ENCODE results near the gene UXS1.
A peak's percentile ranks its signal among the peaks of the same experiment; 100 is the strongest.

Gene UXS1

DNA sequence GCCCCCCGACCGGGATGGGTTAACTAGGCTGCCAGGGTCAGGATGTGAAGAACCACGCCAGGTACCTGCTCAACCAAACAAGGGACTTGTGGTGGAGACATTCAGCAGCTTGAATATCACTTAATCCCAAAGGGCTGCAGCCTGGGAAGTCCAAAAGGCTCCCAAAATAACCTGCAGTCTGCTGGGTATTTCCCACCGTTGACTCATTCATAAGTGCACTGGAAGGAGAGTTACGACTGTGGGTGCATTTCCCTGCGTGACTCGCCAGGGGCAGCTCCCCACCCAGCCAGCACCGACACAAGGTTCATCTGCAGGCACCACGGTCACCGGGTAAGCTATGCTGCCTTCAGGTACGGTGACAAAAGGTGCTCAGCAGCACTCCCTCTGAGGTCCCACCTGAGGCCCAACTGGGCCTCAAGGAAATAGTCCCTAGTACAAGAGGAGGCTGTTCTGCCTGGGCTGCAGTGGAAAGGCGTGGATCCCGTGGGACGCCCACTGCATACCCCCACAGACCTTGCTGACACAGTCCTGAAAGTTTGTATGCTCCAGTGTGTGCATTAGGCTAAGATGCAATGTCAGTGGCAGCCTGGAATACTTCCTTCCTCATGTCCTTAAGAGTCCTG lies 86.5 kb downstream of the UXS1 start:
- DNase-seq: no peak

DNA sequence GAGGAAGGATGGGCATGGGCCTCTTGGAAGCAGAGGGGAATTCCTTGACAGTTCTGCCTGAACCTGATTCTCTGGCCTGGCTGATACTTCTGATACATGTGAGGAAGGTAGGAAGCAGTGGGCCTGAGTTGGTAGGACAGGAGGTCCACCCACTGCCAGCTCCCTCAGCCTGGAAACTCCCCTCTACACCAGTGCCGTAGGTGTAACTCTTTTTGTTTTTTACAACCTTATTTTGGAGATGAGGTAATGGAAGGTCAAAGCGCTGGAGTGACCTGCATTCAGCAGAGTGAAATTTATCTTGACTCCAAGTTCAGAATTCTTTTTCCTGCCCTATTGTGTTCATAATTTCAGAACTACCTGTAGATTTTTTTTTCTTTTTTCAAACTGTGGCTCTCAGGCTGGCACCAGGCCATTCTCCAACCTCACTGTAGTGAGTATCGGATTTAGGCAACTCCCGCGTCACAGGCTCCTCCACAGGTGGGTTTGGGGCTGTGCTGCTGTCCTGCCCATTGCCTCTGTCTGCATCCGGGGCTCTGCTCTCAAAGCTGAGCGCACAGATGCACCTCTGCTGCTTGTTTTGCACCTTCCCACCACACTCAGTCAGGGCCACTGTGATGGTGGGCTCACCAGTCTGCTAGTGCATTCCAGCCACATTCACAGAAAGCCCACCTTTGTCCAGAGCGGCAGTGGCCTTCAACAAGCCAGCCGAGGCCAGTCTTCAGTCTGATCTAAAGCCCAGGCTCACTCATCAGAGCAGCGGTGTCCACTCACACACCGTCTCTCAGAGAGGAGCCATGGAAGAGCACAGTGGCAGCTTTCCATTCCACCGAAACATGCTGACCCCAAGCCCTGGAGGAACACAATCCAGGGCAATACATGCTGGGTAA lies 87.2 kb downstream of the UXS1 start:
- no peak for DNase-seq

DNA sequence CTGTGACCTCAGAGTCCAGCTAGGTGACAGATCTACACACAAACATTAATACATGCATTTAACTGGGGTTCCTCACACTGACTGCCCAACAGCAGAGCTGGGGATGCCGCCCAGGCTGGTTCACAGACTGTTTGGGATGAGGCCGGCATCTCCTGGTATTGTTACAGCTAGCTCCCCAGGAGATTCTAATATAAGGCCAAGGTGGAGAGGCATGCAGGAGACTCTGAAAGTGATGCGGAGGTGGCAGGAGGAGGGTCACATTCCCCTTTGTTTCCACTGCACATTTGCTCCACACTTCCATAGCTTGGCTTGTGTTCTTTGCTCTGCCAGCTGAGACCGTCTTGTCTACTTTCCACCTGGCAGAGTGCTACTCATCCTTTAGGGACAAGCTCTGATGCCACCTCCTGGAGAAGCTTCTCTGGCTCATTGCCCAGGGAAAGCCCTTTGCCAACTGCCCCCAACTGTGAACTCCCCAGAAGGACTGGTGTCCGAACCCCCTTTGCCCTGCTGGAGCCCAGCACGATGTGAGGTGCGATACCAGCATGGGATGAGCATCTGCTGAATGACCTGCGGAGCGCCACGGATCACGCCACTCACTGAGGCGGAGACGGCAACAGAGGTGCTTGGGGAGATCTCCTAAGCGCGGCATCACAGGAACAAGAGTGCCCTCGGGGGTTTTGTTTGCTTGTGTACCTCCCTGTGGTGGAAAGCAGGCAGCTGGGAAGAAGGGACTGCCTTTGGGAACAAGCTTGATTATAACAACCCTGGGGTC lies 88.8 kb downstream of the UXS1 start:
- no peak for DNase-seq

DNA sequence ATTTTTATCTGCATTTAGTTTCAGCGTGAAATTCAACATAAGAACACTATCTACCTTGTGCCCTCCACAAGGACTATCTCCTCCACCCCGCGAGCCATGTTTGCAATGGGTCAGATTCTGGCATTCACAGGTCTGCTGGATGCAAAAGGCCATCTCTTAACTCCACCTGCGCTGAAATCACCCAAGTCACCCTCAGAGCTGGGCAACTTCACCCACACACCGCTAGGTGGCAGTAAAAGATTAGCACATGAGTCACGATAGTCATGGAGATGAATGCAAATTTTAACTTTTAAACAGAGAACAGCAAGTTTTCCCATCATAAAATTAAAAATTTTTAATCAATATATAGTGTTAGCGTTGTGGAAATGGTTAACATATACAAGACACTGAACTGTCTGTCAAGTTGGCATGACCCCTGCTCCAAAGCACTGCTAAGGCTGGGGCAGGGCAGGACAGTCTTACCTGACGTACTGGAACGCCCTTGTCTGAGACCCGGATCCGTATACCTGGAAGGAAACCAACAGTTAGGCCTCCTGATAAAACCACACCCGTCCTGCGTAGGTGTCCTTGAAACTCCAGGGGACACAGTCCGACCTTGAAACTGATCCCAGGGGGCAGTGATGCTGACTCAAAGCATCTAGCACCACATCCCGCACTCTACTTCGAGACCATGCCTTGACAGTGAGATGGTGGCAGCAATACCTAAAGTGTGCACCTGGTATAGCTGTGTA lies 89.6 kb downstream of the UXS1 start:
- peak; percentile 46 for DNase-seq

- no peak for DNase-seq
These were observed 94.4 kb downstream of the UXS1 start for GRCh38 chr2:106099691-106100090.

DNA sequence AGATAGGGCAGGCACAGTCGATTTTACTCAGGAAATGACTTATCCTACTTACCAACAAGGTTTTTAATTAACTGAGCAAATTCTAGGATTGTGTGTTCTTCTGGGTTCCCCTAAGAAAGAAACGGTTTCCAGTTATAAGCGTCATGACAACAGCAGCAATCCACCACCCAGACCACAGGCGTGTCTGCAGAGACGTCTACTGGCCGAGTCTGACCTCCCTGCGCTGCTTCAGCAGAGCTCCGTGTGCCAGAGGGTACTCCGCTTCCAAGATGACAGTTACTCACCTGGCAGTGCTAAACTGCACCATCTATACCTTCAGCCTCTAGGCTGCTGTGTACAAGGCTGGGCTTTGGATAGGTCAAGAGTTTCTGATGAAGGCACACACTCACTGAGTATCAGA lies 95.4 kb downstream of the UXS1 start:
- no peak for DNase-seq

- DNase-seq: no peak
These were observed 96.0 kb downstream of the UXS1 start for GRCh38 chr2:106098081-106098480.

DNA sequence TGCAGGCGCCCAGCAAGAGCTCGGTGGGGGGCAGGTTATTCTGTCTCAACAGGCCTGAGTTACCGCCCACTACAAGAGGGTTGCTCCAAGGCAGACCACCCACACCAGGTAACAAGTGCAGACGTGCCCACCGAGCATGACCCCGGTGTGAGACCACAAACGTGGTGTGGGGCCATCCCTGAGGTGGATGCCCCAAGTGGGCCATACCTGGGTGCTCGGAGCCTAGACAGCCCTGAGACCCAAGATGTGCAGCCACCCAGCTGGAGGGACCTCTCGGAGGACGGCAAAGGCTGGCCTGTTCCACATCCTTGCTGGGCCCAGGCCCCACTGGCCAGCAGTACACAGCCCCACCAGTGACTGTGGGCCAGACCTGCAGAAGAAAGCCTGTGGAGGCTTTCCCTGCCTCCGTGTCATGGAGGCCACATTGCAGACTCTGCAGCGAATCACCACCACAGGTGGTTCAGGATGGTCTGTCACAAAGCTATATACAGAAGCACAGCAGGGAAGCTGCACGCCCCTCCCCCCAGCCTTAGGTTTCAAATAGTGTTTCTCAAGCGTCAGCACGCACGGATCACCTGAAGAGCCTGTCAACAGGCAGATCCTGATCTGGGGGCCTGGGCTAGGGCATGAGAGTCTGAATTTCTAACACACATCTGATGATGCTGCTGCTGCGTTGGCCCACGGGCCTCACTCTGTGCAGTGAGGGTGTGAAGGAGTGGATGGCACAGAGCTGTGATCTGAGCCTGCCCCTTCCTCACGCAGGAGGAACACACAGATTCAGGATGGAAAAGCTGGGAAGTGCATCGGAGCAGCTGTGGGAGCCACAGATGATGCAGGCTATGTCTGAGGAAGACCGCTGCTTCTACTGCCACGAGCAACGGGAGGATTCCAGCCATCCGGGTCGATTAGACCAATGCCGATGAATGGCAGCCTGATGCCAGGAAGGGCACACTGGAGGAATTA lies 96.8 kb downstream of the UXS1 start:
- no peak for DNase-seq

DNA sequence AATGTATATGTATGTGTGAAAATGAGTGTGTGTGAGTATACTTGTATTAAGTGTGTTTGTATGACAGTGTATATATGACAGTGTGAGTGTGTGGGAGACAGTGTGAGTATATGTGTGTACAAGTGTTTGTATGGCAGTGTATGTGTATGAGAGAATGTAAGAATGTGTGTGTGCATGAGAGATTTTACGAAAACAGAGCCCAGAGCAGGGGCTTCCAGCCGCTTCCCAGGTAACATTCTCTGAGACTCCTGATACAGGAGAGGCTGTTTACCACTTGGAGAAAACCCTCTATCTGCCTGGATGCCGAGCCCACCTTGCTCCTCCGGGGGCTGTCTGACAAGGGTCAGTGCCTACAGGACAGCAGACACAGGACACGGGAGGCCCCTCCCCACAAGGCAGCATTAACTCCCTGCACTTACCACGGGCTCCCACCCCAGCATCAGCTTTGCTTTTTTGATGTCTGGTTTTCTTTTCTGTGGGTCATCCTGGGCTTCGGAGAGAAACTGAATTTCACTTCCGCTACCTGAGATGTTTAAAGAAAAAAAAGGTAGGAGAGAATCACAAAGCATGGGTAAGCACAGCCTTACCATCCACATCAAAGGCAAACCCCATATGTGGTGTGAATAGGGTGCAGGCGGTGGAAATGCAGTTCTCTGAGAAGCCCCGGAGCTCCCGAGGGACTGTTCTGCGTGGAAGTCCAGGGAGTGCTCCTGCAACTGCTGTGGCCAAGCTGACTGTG lies 97.6 kb downstream of the UXS1 start:
- DNase-seq: no peak

- DNase-seq: peak; percentile 88
These were observed 98.4 kb downstream of the UXS1 start for GRCh38 chr2:106095478-106096298.

- peak; percentile 69 for DNase-seq
These were observed 99.8 kb downstream of the UXS1 start for GRCh38 chr2:106094131-106094841.

DNA sequence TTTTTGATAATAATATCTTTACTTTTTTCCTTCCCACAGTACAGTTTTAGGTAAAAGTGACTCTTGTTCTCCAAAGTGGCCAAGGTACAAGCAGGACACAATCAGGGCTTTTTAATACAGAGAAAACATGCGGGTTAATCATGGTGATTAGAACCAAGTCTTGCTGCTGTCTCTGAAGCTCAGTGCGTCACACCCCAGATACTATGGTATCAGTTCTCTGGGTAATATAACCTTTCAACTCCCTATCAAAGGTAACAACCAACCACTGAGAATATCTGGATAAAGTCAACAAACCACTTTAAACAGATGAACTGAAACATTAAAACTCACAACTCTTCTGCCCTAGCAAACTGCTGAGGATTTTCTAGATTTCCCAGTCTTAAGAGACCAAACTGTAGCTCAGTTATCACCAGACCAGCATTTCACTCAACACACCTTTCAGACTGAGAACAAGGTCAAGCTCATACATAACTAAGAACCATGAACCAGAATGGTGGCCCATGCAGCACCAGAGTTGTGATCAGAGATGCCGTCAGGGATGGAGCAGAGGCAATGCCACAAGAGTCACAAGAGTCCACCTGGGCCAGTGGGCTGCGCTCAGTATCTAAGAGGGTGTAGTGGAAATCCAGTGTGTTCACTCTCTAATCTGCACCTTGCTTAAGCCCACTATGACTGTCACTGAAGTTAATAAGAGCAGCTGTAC lies 103.0 kb downstream of the UXS1 start:
- DNase-seq: no peak

DNA sequence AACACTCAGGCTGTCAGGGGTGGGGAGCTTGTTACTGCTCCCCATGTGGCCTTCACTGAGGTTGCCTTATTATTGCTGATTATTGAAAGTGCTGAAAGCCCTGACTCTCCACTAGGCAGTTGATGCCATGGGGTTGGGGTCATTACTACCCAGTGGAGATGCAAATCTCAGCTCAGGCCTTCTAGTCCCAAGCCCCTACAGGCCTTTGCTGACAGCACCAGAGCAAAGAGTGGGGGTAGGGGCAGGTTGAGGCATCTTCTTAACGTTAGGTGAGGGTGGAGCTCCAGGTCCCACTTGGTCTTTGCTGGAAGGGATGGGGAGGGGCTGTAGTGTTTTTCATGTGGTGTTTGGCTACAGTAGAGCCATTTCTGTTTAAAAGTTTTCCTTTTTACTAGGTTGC lies 104.5 kb downstream of the UXS1 start:
- DNase-seq: no peak

DNA sequence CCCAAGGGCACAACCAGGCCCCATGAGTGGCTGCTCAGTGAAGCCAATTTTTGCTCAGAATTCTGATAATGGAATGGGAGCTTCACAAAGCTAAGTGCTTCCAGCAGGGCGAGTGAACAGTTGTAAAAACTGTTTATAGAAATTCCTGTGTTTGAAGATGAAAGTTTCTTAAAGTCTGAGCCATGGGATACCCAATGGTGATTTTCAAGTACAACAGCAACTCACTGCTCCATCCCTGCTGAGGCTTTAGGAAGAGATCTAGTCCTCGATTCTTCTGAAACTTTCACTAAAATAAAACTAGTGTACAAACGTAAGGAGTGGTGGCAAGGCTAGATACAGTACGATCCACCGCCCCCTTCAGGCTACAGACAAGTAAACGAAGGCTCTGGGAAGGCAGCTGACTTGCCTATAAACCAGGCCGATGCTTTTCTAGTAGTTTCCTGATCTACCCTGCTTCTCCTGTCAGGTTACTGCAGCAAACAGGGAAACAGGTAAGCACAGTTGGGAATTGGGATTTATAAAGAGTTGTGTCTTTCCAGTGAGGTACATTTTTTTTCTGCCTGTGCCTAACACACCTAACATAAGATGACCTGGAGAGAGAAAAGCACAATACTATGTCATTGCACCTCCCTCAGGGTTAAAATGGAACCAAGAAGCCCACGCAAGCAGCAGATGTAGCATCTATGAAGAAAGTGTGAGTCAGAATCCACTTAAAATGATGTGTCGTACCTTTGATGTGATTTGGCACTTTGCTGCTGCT lies 108.7 kb downstream of the UXS1 start:
- peak; percentile 52 for DNase-seq

DNA sequence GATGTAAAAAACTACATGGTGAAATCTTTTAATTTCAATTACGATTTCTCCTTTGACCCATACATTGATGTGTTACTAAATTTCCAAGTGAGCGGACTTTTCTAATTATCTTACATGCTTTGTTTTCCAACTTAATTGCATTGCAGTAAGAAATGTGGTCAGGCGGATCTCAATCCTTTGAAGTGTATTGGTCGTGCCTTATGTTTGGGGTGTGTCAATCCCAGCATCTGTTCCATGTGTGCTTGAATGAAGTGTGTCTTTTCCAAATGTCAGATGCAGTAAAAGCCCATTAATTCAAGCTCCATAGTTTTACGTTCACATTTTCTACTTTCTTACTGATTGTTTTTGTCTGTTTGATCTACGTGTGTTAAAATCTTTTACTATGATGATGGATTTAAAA lies 113.1 kb downstream of the UXS1 start:
- no peak for DNase-seq

DNA sequence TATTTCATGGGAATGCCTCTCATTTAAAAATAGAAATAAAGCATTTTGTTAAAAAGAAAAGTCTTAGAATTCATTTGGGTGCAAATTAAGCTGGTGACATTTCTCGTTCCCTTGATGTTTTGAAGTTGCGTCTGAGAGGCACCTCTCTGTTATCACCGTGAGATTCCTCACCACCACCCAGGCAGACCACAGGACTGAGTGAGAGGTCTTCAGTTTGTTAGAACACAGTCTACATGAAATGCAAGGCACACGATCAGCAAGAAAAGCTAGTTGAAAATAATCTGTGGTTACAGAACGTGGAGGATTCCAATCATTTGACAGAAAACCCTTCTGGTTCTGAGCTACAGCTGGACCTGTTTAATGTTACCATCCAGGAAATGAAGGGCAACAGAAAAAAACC lies 116.0 kb downstream of the UXS1 start:
- DNase-seq: no peak

GRCh38 chr2:106076941-106077340 lies 117.2 kb downstream of the UXS1 start:
- DNase-seq: no peak

- DNase-seq: no peak
These were observed 119.1 kb downstream of the UXS1 start for GRCh38 chr2:106075048-106075447.

Measured in activated effector memory CD4-positive, alpha-beta T cell treated with Interleukin-2 at 50 U/mL for 16 hours (primary cell).